Thoracic aorta (tissue), 2 donors: ENCODE measurements around the gene CST6. TPM values are rescaled to one million over a fixed set of nuclear protein-coding genes. Genes with fewer than 3 reads are reported as not detected.

Experiments
- ATAC-seq: fragments of 150-250 bp; one replicate; pipeline ENCODE4 v1.8.0; 2017; ENCODE audit warnings: low read depth; ENCODE audit not compliant: insufficient number of reproducible peaks, low FRiP score
- DNase-seq: peaks from one replicate; pipeline ENCODE4 v3.0.0-alpha.2; 2020; ENCODE audit warnings: low spot score
- H3K27ac ChIP-seq, 2 donors: fragments of 200-600 bp; sonication (generic); 1 replicate in 1 of 2; 2 replicates in 1 of 2; pipeline ENCODE4 v1.5.1; 2016; ENCODE audit warnings: mild to moderate bottlenecking in 2 of 2, moderate library complexity in 2 of 2
- H3K27me3 ChIP-seq: fragments of 200-600 bp; sonication (generic); replicated peaks from 2 replicates; pipeline ENCODE4 v1.6.0; 2016; ENCODE audit warnings: mild to moderate bottlenecking; ENCODE audit not compliant: insufficient read depth
- H3K36me3 ChIP-seq: fragments of 200-600 bp; sonication (generic); one replicate; pipeline ENCODE4 v1.5.1; 2016
- H3K4me1 ChIP-seq, 2 donors: fragments of 200-600 bp; sonication (generic); 1 replicate in 1 of 2; 2 replicates in 1 of 2; pipeline versions ENCODE4 v1.5.1 to v1.6.0; 2016; ENCODE audit warnings: low read depth in 2 of 2, mild to moderate bottlenecking in 1 of 2; ENCODE audit not compliant: control insufficient read depth in 1 of 2
- H3K4me3 ChIP-seq: fragments of 200-600 bp; sonication (generic); 2 replicates; pipeline ENCODE4 v1.5.1; 2016; ENCODE audit warnings: mild to moderate bottlenecking
- H3K9me3 ChIP-seq: fragments of 200-600 bp; sonication (generic); 2 replicates; pipeline ENCODE4 v1.5.1; 2016
- CTCF ChIP-seq: fragments of 200-600 bp; sonication (generic); IDR thresholded peaks from one replicate; pipeline ENCODE4 v1.5.1; 2019; ENCODE audit warnings: antibody characterized with exemption
- total RNA-seq, 2 donors: library from RNA; depleted of rRNA; stranded (reverse); fragments of >200 nt; gene quantifications; one replicate each; pipeline versions ENCODE4 v1.1.0 to v1.2.3, GENCODE V29; 2016

CST6 gene
- total RNA-seq, 2 donors from 2014 or later, result 4.5 to 16.9 TPM

GRCh38 chr11:66036334-66036710 lies 24.5 kb downstream of the CST6 start:
- ATAC-seq (no peak), DNase-seq (no peak)
- H3K4me3 ChIP-seq, result no peak overlapping the region
- no peaks in the 10 kb centered on the region for H3K9me3 ChIP-seq
- no peak overlapping the region for H3K27ac ChIP-seq
- H3K27me3 ChIP-seq, result no peaks in the 10 kb centered on the region
- no peak for TF ChIP-seq CTCF
- H3K36me3 ChIP-seq, result no peaks in the 10 kb centered on the region
- no peaks in the 10 kb centered on the region for H3K4me1 ChIP-seq

GRCh38 chr11:66037327-66037726 lies 25.5 kb downstream of the CST6 start:
- ATAC-seq (no peak), DNase-seq (no peak)
- H3K36me3 ChIP-seq, result no peaks in the 10 kb centered on the region
- H3K9me3 ChIP-seq, result no peaks in the 10 kb centered on the region
- H3K4me1 ChIP-seq, result no peaks in the 10 kb centered on the region
- H3K27me3 ChIP-seq, result no peaks in the 10 kb centered on the region
- H3K27ac ChIP-seq, result no peak overlapping the region
- TF ChIP-seq CTCF, result no peak
- H3K4me3 ChIP-seq, result no peak overlapping the region

- Histone ChIP-seq H3K27ac (no peak overlapping the region), H3K4me3 (no peak overlapping the region), H3K36me3 (no peaks in the 10 kb centered on the region), H3K27me3 (no peaks in the 10 kb centered on the region), H3K4me1 (no peaks in the 10 kb centered on the region), H3K9me3 (no peaks in the 10 kb centered on the region)
- no peak for DNase-seq
- no peak for TF ChIP-seq CTCF
- ATAC-seq, result no peak
These were observed 28.0 kb downstream of the CST6 start for GRCh38 chr11:66039765-66040164.

GRCh38 chr11:66042227-66042995 lies 30.6 kb downstream of the CST6 start:
- TF ChIP-seq CTCF, result no peak
- H3K4me1 ChIP-seq, result no peaks in the 10 kb centered on the region
- no peak for ATAC-seq

GRCh38 chr11:66042996-66043906 lies 31.4 kb downstream of the CST6 start:
- ATAC-seq (no peak), DNase-seq (no peak)
- H3K4me1 ChIP-seq, result peaks cover 0 to 8% of the 10 kb centered on the region in 2 donors
- no peak overlapping the region for H3K27ac ChIP-seq
- H3K27me3 ChIP-seq, result no peaks in the 10 kb centered on the region
- H3K9me3 ChIP-seq, result no peaks in the 10 kb centered on the region
- H3K36me3 ChIP-seq, result no peaks in the 10 kb centered on the region
- TF ChIP-seq CTCF, result no peak
- H3K4me3 ChIP-seq, result no peak overlapping the region

More at GRCh38 chr11:66042227-66042995, 30.6 kb downstream of the CST6 start:
- H3K27ac ChIP-seq, result no peak overlapping the region
- no peaks in the 10 kb centered on the region for H3K27me3 ChIP-seq
- H3K36me3 ChIP-seq, result no peaks in the 10 kb centered on the region
- no peak for DNase-seq
- H3K9me3 ChIP-seq, result no peaks in the 10 kb centered on the region
- H3K4me3 ChIP-seq, result no peak overlapping the region
